Measurements from ENCODE around the gene HSF4. TPM values are rescaled to one million over a fixed set of nuclear protein-coding genes. Genes with fewer than 3 reads are reported as not detected.
A peak's percentile ranks its signal among the peaks of the same experiment; 100 is the strongest.

Gene HSF4
- total and polyA plus RNA-seq, 4 donors: 22.2 to 133 (median 63.2) TPM

GRCh38 chr16:67184453-67184994 is 20.0 kb downstream of the HSF4 start:
- 4 to 7% methylated on average over 42 to 59 of the region's 59 CpGs for WGBS, 2 donors

GRCh38 chr16:67184995-67185650 is 20.6 kb downstream of the HSF4 start:
- Histone ChIP-seq H3K9me3 (ENCODE audit: control insufficient read depth, low read length) (no peaks in the 10 kb centered on the region), H3K27me3 (ENCODE audit: control insufficient read depth in 1 of 2, insufficient read depth in 2 of 2, low read length in 1 of 2) (no peaks in the 10 kb centered on the region), H3K4me3 (ENCODE audit: low read length in 2 of 2) (no peak overlapping the region), H3K27ac (ENCODE audit: low read depth in 1 of 2, low read length in 2 of 2) (no peak overlapping the region), H3K36me3 (ENCODE audit: control insufficient read depth in 1 of 2, insufficient read depth in 2 of 2, low read length in 1 of 2) (no peaks in the 10 kb centered on the region), H3K4me1 (ENCODE audit: control insufficient read depth in 1 of 2, insufficient read depth in 2 of 2, low read length in 2 of 2) (no peaks in the 10 kb centered on the region)
- DNase-seq (peak; percentile 96 to 99), ATAC-seq (ENCODE audit: low FRiP score) (peak; percentile 80)
- intact Hi-C loops (cut with DNase I): loop anchor here (1.0 to 10.0 kb wide), 4 partner anchors 26 to 290 kb away; partner anchors contain the start of genes FBXL8 (in 1 of the 2) and TRADD (in 1 of the 2)
- WGBS, 2 donors: 5 to 7% methylated on average over 41 to 43 of the region's 43 CpGs

More at GRCh38 chr16:67184453-67184994, 20.0 kb downstream of the HSF4 start:
- H3K9me3 ChIP-seq (ENCODE audit: control insufficient read depth, low read length): no peaks in the 10 kb centered on the region
- no peaks in the 10 kb centered on the region for H3K27me3 ChIP-seq (ENCODE audit: control insufficient read depth in 1 of 2, insufficient read depth in 2 of 2, low read length in 1 of 2)
- H3K36me3 ChIP-seq (ENCODE audit: control insufficient read depth in 1 of 2, insufficient read depth in 2 of 2, low read length in 1 of 2): no peaks in the 10 kb centered on the region
- peak overlapping the region; percentile 24 to 54 for H3K4me3 ChIP-seq (ENCODE audit: low read length in 2 of 2)
- no peak for ATAC-seq (ENCODE audit: low FRiP score)
- peak overlapping the region in 1 of 2 donors; percentile 42 for H3K27ac ChIP-seq (ENCODE audit: low read depth in 1 of 2, low read length in 2 of 2)
- DNase-seq: peak in 1 of 2 donors; percentile 79
- intact Hi-C loops (cut with DNase I): loop anchor here (2.0 to 10.0 kb wide), 3 partner anchors 26 to 290 kb away; partner anchors contain the start of genes FBXL8 (in 1 of the 2) and TRADD (in 1 of the 2)
- no peaks in the 10 kb centered on the region for H3K4me1 ChIP-seq (ENCODE audit: control insufficient read depth in 1 of 2, insufficient read depth in 2 of 2, low read length in 2 of 2)

- no peak overlapping the region for H3K27ac ChIP-seq (ENCODE audit: low read depth in 1 of 2, low read length in 2 of 2)
- 8 to 11% methylated on average over 12 of the region's 12 CpGs for WGBS, 2 donors
- no peak for DNase-seq
- intact Hi-C loops (cut with DNase I): loop anchor here (1.0 to 10.0 kb wide), 4 partner anchors 27 to 291 kb away; partner anchors contain the start of genes FBXL8 (in 1 of the 2) and TRADD (in 1 of the 2)
- no peaks in the 10 kb centered on the region for H3K9me3 ChIP-seq (ENCODE audit: control insufficient read depth, low read length)
- no peaks in the 10 kb centered on the region for H3K4me1 ChIP-seq (ENCODE audit: control insufficient read depth in 1 of 2, insufficient read depth in 2 of 2, low read length in 2 of 2)
- no peaks in the 10 kb centered on the region for H3K27me3 ChIP-seq (ENCODE audit: control insufficient read depth in 1 of 2, insufficient read depth in 2 of 2, low read length in 1 of 2)
- no peak for ATAC-seq (ENCODE audit: low FRiP score)
- H3K4me3 ChIP-seq (ENCODE audit: low read length in 2 of 2): no peak overlapping the region
- no peaks in the 10 kb centered on the region for H3K36me3 ChIP-seq (ENCODE audit: control insufficient read depth in 1 of 2, insufficient read depth in 2 of 2, low read length in 1 of 2)
Observed at GRCh38 chr16:67185651-67186134, 21.1 kb downstream of the HSF4 start.

- no peak for ATAC-seq (ENCODE audit: low FRiP score)
- H3K27me3 ChIP-seq (ENCODE audit: control insufficient read depth in 1 of 2, insufficient read depth in 2 of 2, low read length in 1 of 2): no peaks in the 10 kb centered on the region
- H3K4me3 ChIP-seq (ENCODE audit: low read length in 2 of 2): no peak overlapping the region
- H3K9me3 ChIP-seq (ENCODE audit: control insufficient read depth, low read length): no peaks in the 10 kb centered on the region
- H3K27ac ChIP-seq (ENCODE audit: low read depth in 1 of 2, low read length in 2 of 2): no peak overlapping the region
- no peaks in the 10 kb centered on the region for H3K4me1 ChIP-seq (ENCODE audit: control insufficient read depth in 1 of 2, insufficient read depth in 2 of 2, low read length in 2 of 2)
- WGBS, 2 donors: 44 to 48% methylated on average over 5 of the region's 5 CpGs
- intact Hi-C loops (cut with DNase I): loop anchor here (10.0 kb wide), 2 partner anchors 212 to 292 kb away; no protein-coding TSS in a partner anchor
- H3K36me3 ChIP-seq (ENCODE audit: control insufficient read depth in 1 of 2, insufficient read depth in 2 of 2, low read length in 1 of 2): no peaks in the 10 kb centered on the region
- DNase-seq: no peak
Observed at GRCh38 chr16:67186550-67186950, 22.0 kb downstream of the HSF4 start.

- Histone ChIP-seq H3K4me3 (ENCODE audit: low read length in 2 of 2) (no peak overlapping the region), H3K27ac (ENCODE audit: low read depth in 1 of 2, low read length in 2 of 2) (no peak overlapping the region), H3K36me3 (ENCODE audit: control insufficient read depth in 1 of 2, insufficient read depth in 2 of 2, low read length in 1 of 2) (no peaks in the 10 kb centered on the region), H3K4me1 (ENCODE audit: control insufficient read depth in 1 of 2, insufficient read depth in 2 of 2, low read length in 2 of 2) (no peaks in the 10 kb centered on the region), H3K27me3 (ENCODE audit: control insufficient read depth in 1 of 2, insufficient read depth in 2 of 2, low read length in 1 of 2) (no peaks in the 10 kb centered on the region), H3K9me3 (ENCODE audit: control insufficient read depth, low read length) (no peaks in the 10 kb centered on the region)
- no peak for ATAC-seq (ENCODE audit: low FRiP score)
- DNase-seq: no peak
- intact Hi-C loops (cut with DNase I): loop anchor here (10.0 kb wide), 2 partner anchors 213 to 293 kb away; no protein-coding TSS in a partner anchor
- WGBS, 2 donors: 84 to 86% methylated on average over 26 of the region's 26 CpGs
Observed at GRCh38 chr16:67187175-67187890, 22.8 kb downstream of the HSF4 start.

GRCh38 chr16:67188323-67188722 is 23.8 kb downstream of the HSF4 start:
- WGBS, 2 donors: 89 to 91% methylated on average over 4 of the region's 4 CpGs
- ATAC-seq (ENCODE audit: low FRiP score) (no peak), DNase-seq (no peak)
- intact Hi-C loops (cut with DNase I): loop anchor here (10.0 kb wide), 2 partner anchors 214 to 294 kb away; no protein-coding TSS in a partner anchor
- Histone ChIP-seq H3K9me3 (ENCODE audit: control insufficient read depth, low read length) (no peaks in the 10 kb centered on the region), H3K27me3 (ENCODE audit: control insufficient read depth in 1 of 2, insufficient read depth in 2 of 2, low read length in 1 of 2) (no peaks in the 10 kb centered on the region), H3K4me3 (ENCODE audit: low read length in 2 of 2) (no peak overlapping the region), H3K36me3 (ENCODE audit: control insufficient read depth in 1 of 2, insufficient read depth in 2 of 2, low read length in 1 of 2) (no peaks in the 10 kb centered on the region), H3K4me1 (ENCODE audit: control insufficient read depth in 1 of 2, insufficient read depth in 2 of 2, low read length in 2 of 2) (no peaks in the 10 kb centered on the region), H3K27ac (ENCODE audit: low read depth in 1 of 2, low read length in 2 of 2) (no peak overlapping the region)

GRCh38 chr16:67188798-67189197 is 24.3 kb downstream of the HSF4 start:
- ATAC-seq (ENCODE audit: low FRiP score): no peak
- Histone ChIP-seq H3K27ac (ENCODE audit: low read depth in 1 of 2, low read length in 2 of 2) (no peak overlapping the region), H3K27me3 (ENCODE audit: control insufficient read depth in 1 of 2, insufficient read depth in 2 of 2, low read length in 1 of 2) (no peaks in the 10 kb centered on the region), H3K36me3 (ENCODE audit: control insufficient read depth in 1 of 2, insufficient read depth in 2 of 2, low read length in 1 of 2) (no peaks in the 10 kb centered on the region), H3K4me3 (ENCODE audit: low read length in 2 of 2) (no peak overlapping the region), H3K4me1 (ENCODE audit: control insufficient read depth in 1 of 2, insufficient read depth in 2 of 2, low read length in 2 of 2) (no peaks in the 10 kb centered on the region), H3K9me3 (ENCODE audit: control insufficient read depth, low read length) (no peaks in the 10 kb centered on the region)
- intact Hi-C loops (cut with DNase I): loop anchor here (10.0 kb wide), 2 partner anchors 214 to 294 kb away; no protein-coding TSS in a partner anchor
- DNase-seq: no peak
- WGBS, 2 donors: 90% methylated on average over 15 of the region's 15 CpGs

GRCh38 chr16:67190041-67190440 is 25.5 kb downstream of the HSF4 start, which contains the start of gene EXOC3L1:
Gene EXOC3L1, minus strand, starts transcription at chr16:67190136. Its CDS starts 460 bp downstream, at chr16:67189676.
- Histone ChIP-seq H3K4me1 (ENCODE audit: control insufficient read depth in 1 of 2, insufficient read depth in 2 of 2, low read length in 2 of 2) (no peaks in the 10 kb centered on the region), H3K27me3 (ENCODE audit: control insufficient read depth in 1 of 2, insufficient read depth in 2 of 2, low read length in 1 of 2) (no peaks in the 10 kb centered on the region), H3K9me3 (ENCODE audit: control insufficient read depth, low read length) (no peaks in the 10 kb centered on the region), H3K36me3 (ENCODE audit: control insufficient read depth in 1 of 2, insufficient read depth in 2 of 2, low read length in 1 of 2) (peaks cover 0 to 3% of the 10 kb centered on the region in 2 donors), H3K4me3 (ENCODE audit: low read length in 2 of 2) (no peak within 1 kb of the TSS), H3K27ac (ENCODE audit: low read depth in 1 of 2, low read length in 2 of 2) (no peak within 1 kb of the TSS)
- DNase-seq: no peak
- ATAC-seq (ENCODE audit: low FRiP score): no peak
- intact Hi-C loops (cut with DNase I): loop anchor here in 1 of 2 donors (5.0 kb wide), 1 partner anchor 37 kb away; the partner anchor contains the start of gene TMEM208
- WGBS, 2 donors: 44 to 45% methylated on average over 6 of the region's 6 CpGs
